ENCODE results near the gene MPZL2.

- TF ChIP-seq EZH2phosphoT487 (IDR thresholded peaks at IDR 0.05; ENCODE audit: unreplicated experiment) = no peak
- no peak for TF ChIP-seq CREB1 (CRISPR knock-in tag; IDR thresholded peaks at IDR 0.05; ENCODE audit: low read depth)
- TF ChIP-seq ETS1 (IDR thresholded peaks at IDR 0.05) = no peak
- TF ChIP-seq REST (IDR thresholded peaks at IDR 0.05; ENCODE audit: unreplicated experiment) = no peak
- no peak for TF ChIP-seq CTCF (conservative IDR thresholded peaks at IDR 0.05; ENCODE audit: low read depth in 2 of 2)
- TF ChIP-seq ZNF331 (CRISPR knock-in tag; IDR thresholded peaks at IDR 0.05; ENCODE audit: low read depth) = no peak
- TF ChIP-seq EZH2 (IDR thresholded peaks at IDR 0.05; ENCODE audit: low read depth, unreplicated experiment) = no peak
- no peak for TF ChIP-seq POLR2AphosphoS5 (IDR thresholded peaks at IDR 0.05; ENCODE audit: low read depth)
- no peak for TF ChIP-seq NANOG (IDR thresholded peaks at IDR 0.05; ENCODE audit: borderline replicate concordance)
- TF ChIP-seq JUNB (IDR thresholded peaks at IDR 0.05; ENCODE audit: unreplicated experiment) = no peak
- TF ChIP-seq STAT1 (IDR thresholded peaks at IDR 0.05; ENCODE audit: unreplicated experiment) = no peak
- no peak for TF ChIP-seq ZNF114 (CRISPR knock-in tag; IDR thresholded peaks at IDR 0.05)
These were observed 720 bp upstream of the MPZL2 start for GRCh38 chr11:118264569-118265465.
